ENCODE measurements around the gene STK10. TPM values are rescaled to one million over a fixed set of nuclear protein-coding genes. Genes with fewer than 3 reads are reported as not detected.
A peak's percentile ranks its signal among the peaks of the same experiment; 100 is the strongest.
"Not testable (repeated sequence)": the region's sequence is repeated elsewhere in the genome, so short reads cannot be mapped to it uniquely, and the experiment has no call there.

The STK10 gene
- total RNA-seq, 1 experiment from 2014 or later, result 22.9 TPM

- RAD21 ChIA-PET (ENCODE audit: low non-redundant PET in 1 of 2, low total read pairs in 2 of 2, uncharacterized antibody in 2 of 2, unreplicated experiment in 2 of 2); H3K9ac ChIP-seq (ENCODE audit: low read length); ATAC-seq; H3K79me2 ChIP-seq (ENCODE audit: insufficient read depth, low read length); H2AFZ ChIP-seq (ENCODE audit: low read depth, low read length, poor library complexity, severe bottlenecking); H3K36me3 ChIP-seq (ENCODE audit: control insufficient read depth in 1 of 2, insufficient read depth in 2 of 2, low read length in 2 of 2); intact Hi-C loops (cut with micrococcal nuclease); H3K9me3 ChIP-seq (ENCODE audit: control insufficient read depth in 1 of 2, insufficient read depth in 1 of 2, low read depth in 1 of 2, low read length in 2 of 2); H3K27me3 ChIP-seq (ENCODE audit: insufficient read depth, low read length); H3K27ac ChIP-seq (ENCODE audit: low read depth, low read length); BruUV-seq (replicated peaks); H3K4me1 ChIP-seq (ENCODE audit: control insufficient read depth in 1 of 2, insufficient read depth in 2 of 2, low read length in 2 of 2); DNase-seq (ENCODE audit: low read depth, low spot score); POLR2A ChIA-PET; H3K9me2 ChIP-seq (ENCODE audit: insufficient read depth); H3K4me2 ChIP-seq (ENCODE audit: low read length); H4K20me1 ChIP-seq (ENCODE audit: insufficient read depth); H3K4me3 ChIP-seq (replicated peaks in 1 of 2; ENCODE audit: low read depth in 1 of 2, low read length in 2 of 2): not testable (repeated sequence)
- CTCF ChIA-PET, result interaction anchor here (1.0 kb wide), 1 partner anchor 9 kb away, joined by 4 read pairs; the partner anchor contains the start of gene STK10
- 0 out of 2 replicates have a peak, but pooled peaks have one; percentile 17 for TF ChIP-seq SP1 (IDR thresholded peaks at IDR 0.05; ENCODE audit: low read depth)
Measured at GRCh38 chr5:172197775-172198174, 9.8 kb upstream of the STK10 start.

- intact Hi-C loops (cut with micrococcal nuclease), result no loop called here
- DNase-seq (ENCODE audit: low read depth, low spot score) (no peak), ATAC-seq (no peak)
- H3K9me2 ChIP-seq (ENCODE audit: insufficient read depth), result no peaks in the 10 kb centered on the region
- H3K4me2 ChIP-seq (ENCODE audit: low read length), result no peak overlapping the region
- ChIA-PET RAD21 (ENCODE audit: low non-redundant PET in 1 of 2, low total read pairs in 2 of 2, uncharacterized antibody in 2 of 2, unreplicated experiment in 2 of 2) (interaction anchor here in 1 of 2 experiments (0.6 kb wide), 1 partner anchor 21 kb away, joined by 3 read pairs; no protein-coding TSS in a partner anchor), POLR2A (no interaction called here), CTCF (no interaction called here)
- no peak overlapping the region for H3K27ac ChIP-seq (ENCODE audit: low read depth, low read length)
- no peak overlapping the region for H3K4me3 ChIP-seq (replicated peaks in 1 of 2; ENCODE audit: low read depth in 1 of 2, low read length in 2 of 2)
- H3K4me1 ChIP-seq (ENCODE audit: control insufficient read depth in 1 of 2, insufficient read depth in 2 of 2, low read length in 2 of 2), result no peaks in the 10 kb centered on the region; a peak in 1 of 4 replicates
- no peaks in the 10 kb centered on the region for H3K9me3 ChIP-seq (ENCODE audit: control insufficient read depth in 1 of 2, insufficient read depth in 1 of 2, low read depth in 1 of 2, low read length in 2 of 2)
- no peaks in the 10 kb centered on the region for H3K36me3 ChIP-seq (ENCODE audit: control insufficient read depth in 1 of 2, insufficient read depth in 2 of 2, low read length in 2 of 2)
- no peak for TF ChIP-seq ZFX (IDR thresholded peaks at IDR 0.05)
- H2AFZ ChIP-seq (ENCODE audit: low read depth, low read length, poor library complexity, severe bottlenecking), result no peak overlapping the region
- BruUV-seq (replicated peaks), result no TSS peak
- no peaks in the 10 kb centered on the region for H4K20me1 ChIP-seq (ENCODE audit: insufficient read depth)
- no peaks in the 10 kb centered on the region for H3K27me3 ChIP-seq (ENCODE audit: insufficient read depth, low read length)
- no peaks in the 10 kb centered on the region for H3K79me2 ChIP-seq (ENCODE audit: insufficient read depth, low read length)
- no peak overlapping the region for H3K9ac ChIP-seq (ENCODE audit: low read length)
Measured at GRCh38 chr5:172194985-172195774, 7.2 kb upstream of the STK10 start.
